ENCODE data around the gene CD93.

The CD93 gene

DNA sequence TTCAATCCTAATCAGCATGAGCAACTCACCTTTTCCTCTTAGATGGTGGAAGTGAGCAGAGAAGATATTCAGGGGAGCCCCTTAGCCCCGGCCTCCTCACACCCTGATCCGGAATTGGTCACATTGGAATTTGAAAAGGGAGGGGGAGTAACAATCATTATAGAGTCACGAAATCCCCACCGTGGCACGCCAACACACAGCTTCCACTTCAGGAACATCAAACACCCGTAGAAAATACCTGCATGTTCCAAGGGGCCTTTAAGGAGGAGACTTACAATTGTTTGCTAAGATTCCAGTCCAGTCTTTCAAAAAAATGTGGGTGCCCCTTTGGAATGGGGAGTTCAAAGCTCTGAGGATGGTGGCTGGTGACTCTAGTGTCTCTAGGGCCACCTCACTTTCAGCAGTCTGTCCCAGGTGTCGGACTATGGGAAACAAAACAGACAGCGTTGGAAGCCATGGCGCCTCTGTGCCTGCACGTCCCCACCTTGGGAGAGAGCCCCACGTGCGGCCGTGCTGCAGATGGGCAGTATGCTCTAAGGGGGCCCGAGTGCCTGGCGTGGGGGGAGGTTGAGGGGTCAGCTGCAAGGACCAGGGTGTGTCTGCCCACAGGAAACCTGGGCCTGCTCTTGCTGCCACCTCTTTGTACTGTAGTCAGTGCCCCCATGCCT is 2.4 kb downstream of the CD93 start:
- no peak for DNase-seq (ENCODE audit: low spot score)

DNA sequence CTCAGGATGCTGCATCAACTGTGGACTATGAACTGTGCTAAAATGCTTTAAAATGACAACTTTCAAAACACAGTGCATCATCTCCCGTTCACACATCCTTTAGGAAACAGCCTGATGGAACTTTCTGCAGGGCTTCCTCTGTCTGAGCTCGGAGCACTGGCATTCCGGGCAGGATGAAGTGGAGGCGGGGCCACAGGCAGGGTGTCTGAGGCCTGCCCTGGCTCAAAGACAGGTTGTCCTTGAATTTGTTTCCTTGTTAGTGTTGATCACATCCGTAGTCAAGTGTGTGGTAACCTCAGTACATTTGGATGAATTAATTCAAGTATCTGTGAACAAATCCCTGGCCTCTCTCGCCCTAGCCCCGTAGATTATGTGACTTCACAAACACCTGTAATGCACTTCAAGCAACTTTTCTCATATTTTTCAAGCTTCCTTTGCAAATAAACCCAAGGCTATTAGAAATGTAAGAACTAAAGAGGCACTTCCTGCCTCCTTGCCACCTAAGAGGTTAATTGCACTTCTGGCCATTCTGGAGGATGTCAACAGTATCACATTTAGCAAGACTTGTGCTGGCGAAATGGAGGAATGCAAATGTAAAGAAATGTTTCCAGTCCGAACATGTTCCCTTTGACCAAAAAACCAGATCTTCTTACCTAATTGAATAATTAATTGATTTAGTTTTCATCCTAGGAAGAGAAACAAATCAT is 3.1 kb downstream of the CD93 start:
- no peak for DNase-seq (ENCODE audit: low spot score)

DNA sequence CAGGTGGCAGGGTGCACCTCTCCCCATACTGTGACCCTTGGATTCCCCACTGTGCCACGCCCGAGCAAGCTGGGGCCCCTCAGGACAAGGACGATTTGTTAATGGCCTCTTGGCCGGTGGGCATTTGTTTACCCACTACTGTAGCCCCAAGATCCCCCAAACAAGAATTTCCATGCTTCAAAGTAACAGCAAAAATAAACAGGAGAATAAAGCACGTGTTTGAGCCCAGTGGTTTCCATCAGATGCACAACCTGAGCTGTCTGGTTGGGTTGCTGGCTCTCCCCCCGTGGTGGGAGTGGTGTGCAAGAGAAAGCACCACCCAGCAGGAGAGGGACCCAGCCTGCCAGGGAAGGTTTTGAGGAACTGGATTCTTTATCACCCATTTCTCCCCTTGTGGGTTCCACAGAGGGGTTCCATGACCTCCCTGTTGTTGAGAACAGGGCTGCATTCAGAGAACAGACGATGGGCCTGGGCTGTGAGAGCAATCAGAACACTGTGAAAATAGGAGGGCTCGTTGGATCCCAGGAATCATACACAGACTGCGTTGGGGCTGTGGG is 4.8 kb downstream of the CD93 start:
- DNase-seq (ENCODE audit: low spot score), result no peak

DNA sequence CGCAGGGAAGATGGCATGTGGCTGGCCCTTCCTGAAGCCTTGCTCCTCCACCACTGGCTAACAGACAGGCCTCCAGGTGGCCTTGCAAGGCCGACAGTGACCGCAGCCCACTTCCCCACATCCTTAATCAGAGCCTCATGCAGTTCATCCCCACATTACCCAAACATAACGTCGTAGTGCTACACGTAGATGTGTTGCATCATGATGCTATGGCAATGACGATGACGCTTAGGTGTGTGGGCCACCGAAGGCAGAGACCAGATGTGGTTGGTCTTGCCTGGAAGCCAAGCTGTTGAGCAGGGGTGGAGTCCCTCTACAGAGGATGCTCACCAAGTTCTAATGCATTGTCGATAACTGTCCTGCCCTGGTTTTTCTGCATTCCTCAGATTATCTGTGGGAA is 5.6 kb downstream of the CD93 start:
- no peak for DNase-seq (ENCODE audit: low spot score)

DNA sequence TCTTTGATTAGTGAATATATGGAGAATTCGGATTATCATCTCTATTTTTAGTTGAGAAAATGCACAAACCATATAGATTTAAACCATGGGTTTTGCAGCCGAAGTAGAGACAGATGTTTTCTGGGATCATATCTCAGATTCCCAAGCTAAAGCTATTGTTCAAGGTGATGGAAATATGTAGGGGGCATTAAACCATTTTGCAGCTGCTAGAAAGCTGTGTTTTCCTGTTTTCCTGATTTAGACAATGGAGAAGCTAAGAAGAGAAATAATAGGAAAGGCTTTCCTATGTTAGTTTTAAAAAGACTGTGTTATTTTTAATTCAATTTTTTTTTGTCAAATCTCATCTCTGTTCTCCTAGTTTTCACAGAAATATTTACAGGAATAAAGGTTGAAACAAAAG is 6.2 kb downstream of the CD93 start:
- no peak for DNase-seq (ENCODE audit: low spot score)

DNA sequence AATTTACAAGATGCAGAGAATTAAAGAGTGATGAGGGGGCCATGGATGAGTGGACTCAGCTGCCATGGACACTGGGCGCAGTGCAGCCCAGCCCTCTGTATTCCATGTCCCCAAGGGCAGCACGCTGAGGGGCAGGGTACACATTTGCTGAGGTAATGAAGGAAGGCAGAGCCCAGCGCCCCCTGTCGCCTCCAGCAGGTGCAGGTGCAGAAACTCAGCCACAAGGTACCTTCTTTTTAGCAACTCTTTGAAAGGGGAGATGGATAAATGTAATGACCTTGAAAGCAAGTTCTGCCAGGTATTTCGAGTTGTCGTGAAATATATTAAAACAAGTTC is 7.1 kb downstream of the CD93 start:
- DNase-seq (ENCODE audit: low spot score), result no peak

DNA sequence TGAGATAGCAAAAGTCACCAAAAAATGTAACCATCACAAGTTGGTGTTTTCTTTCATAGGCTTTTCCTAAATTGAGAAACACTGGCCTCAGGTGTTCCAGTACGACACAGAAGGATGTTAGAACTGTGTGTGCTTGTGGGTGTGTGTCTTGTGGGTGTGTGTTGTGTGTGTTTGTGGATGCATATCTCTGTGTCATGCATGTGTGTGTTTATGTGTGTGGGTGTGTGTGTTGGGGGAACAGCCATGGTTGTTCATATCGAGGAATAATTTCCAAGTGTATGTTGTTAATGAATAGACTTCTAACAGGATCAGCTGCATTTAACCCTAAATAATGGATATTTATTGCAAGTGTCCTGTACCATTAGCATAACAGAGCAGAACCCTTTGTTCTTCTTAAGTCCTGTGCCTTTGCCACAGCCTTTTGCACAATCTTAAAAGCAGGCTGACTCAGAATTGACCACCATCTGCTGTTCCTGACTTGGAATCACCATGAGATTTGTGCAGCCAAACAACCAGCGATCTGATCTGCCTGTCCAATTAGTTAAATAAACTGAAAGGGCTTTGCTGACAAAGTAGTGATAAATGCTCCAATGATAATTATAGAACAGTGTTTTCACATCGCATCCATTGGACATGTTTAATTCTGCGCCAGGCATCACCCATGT is 7.6 kb downstream of the CD93 start:
- no peak for DNase-seq (ENCODE audit: low spot score)

DNA sequence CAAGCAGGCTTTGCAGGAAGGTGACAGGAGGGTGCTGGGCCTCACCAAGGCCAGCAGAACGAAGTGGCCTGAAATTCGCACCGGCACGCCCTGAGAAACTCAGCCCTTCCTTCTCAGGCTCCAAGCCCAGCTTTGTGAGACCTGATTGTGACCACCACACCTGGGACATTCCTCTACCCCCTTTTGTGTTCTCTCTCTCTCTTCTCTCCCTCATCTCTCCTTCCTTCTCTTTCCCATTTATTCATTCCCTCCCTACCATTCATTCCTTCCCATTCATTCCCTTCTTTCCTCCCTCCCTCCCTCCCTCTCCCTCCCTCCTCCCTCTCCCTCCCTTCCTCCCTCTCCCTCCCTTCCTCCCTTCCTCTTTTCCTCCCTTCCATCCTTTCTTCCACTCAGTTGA is 8.8 kb downstream of the CD93 start:
- DNase-seq (ENCODE audit: low spot score), result no peak

DNA sequence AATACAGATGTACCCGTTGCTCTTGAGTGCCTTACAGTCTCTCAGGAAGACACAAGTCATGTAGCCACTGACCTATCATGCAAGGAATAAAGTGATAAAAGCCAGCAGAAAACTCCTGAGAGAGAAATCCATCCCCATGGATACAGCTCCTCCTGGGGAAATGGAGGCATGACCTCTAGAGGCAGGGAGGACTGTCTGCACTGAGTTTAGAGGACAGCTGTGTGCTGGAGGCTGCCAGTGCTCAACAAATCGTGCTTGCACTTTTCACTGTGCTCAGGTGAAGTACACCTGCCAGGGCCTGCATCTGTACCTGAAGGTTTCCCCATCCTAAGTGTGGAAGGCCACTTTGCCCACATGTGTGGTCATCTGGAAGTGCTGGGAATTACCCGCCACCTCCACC is 12.1 kb downstream of the CD93 start:
- no peak for DNase-seq (ENCODE audit: low spot score)

DNA sequence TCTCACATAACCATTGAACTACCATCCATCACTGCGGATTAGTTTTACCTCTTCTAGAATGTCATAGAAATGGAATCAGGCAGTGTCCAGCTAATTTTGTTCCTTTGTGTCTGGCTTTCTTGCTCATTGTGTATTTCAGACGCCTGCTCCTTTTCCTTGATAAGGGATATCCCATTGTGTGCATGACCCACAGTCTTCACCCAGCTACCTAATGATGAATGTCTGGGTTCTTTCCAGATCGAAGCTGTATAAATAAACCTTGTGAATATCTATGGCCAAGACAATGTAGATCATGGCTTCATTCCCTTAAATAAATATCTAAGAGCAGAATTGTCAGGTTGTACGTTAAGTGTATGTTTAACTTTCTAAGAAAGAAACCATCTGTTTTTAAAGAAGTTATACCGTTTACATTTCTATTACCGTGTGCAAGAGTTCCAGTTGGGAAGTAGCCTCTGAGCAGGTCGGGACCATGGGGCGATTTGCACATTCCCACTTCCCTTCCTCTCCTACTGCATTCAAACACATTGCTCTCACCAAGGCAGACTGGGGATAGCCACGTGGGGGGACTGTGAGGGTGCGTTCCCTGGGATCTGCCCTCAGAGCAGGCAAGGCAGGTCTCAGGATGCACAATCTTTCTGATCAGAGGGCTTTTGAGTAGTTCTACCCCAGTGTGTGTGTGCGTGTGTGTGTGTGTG is 13.1 kb downstream of the CD93 start:
- no peak for DNase-seq (ENCODE audit: low spot score)

DNA sequence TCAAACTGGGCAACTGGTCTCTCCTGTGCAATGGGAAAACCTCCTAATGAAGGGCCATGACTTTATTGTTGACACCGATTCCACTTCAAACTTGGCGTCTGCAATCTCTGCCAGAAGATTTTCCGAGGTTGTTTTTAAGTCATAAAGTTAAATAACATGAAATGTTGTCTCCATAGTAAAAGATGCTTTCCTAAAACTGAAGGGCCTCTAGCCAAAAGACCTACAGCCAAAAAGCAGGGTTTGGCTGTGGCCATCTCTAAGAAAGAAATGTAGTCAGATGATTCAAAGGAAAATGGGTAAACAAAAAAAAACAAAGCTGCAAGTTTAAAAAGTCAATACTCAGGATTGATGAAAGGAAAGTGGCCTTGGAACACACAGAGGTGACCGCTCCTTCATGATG is 14.1 kb downstream of the CD93 start:
- DNase-seq (ENCODE audit: low spot score), result no peak

DNA sequence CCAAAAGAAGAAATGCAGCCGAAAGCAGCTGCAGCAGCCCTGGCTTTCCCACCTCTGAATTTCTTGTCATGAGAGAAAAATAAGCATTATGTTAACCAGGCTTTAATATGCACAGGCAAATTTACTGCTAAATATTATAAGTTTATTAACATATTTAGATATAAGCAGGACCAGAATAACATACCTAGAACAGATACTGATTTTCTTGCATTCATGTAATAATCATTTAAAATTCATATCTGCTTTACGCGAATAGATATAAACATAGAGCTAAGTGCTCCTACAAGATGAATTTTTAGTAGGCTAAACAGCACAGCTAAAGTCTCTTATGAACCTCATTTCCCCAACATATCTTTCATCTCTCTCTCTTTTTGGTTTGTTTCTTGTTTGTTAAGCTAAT is 14.7 kb downstream of the CD93 start:
- DNase-seq (ENCODE audit: low spot score), result no peak

DNA sequence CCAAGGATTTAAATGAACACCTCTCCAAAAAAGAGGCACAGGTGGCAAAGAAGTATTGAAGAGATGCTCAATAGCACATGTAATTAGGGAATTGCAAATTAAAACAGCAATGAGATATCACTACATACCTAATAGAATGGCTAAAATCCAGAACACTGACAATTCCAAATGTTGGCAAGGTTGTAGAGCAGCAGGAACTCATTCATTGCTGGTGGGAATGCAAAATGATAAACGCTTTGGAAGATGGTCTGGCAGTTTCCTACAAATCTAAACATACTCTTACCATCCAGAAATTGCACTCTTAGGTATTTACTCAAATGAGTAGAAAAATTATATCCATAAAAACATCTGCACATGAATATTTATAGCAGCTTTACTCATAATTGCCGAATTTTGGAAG is 17.0 kb downstream of the CD93 start:
- no peak for DNase-seq (ENCODE audit: low spot score)

DNA sequence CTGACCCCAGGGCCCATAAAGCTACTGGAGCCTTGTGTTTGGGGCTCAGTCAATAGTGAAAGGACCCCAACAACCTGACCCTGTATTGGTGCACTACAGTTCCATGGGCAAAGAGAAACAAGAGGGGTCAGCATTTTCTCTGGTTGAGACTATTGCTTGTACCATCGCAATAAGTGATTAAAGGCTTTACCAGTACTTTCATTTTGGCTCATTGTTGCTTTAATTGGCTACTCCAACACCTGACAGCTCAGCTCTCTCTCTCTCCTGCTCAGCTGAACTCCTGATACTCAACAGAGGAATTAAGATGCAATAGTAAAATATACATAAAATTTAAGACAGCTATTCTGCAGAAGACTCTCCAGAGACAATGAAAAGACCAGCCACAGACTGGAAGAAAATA is 17.8 kb downstream of the CD93 start:
- no peak for DNase-seq (ENCODE audit: low spot score)

DNA sequence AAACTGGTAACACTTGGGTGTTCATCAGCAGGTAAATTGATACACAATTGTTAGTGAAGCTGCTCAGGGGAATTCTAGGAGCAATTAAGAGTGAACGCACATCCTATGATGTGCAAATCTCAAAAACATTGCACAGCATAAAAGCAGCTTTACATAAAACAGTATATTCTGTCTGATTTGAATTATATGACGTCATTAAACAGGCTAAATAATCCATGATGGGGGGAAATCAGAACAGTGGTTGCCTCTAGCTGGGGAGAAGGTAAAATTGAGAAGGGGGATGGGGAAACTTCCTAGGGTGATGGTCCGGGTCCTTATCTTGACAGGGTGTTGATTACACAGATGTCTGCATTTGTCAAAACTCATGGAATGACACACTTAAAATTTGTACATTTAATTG is 19.4 kb downstream of the CD93 start:
- no peak for DNase-seq (ENCODE audit: low spot score)

DNA sequence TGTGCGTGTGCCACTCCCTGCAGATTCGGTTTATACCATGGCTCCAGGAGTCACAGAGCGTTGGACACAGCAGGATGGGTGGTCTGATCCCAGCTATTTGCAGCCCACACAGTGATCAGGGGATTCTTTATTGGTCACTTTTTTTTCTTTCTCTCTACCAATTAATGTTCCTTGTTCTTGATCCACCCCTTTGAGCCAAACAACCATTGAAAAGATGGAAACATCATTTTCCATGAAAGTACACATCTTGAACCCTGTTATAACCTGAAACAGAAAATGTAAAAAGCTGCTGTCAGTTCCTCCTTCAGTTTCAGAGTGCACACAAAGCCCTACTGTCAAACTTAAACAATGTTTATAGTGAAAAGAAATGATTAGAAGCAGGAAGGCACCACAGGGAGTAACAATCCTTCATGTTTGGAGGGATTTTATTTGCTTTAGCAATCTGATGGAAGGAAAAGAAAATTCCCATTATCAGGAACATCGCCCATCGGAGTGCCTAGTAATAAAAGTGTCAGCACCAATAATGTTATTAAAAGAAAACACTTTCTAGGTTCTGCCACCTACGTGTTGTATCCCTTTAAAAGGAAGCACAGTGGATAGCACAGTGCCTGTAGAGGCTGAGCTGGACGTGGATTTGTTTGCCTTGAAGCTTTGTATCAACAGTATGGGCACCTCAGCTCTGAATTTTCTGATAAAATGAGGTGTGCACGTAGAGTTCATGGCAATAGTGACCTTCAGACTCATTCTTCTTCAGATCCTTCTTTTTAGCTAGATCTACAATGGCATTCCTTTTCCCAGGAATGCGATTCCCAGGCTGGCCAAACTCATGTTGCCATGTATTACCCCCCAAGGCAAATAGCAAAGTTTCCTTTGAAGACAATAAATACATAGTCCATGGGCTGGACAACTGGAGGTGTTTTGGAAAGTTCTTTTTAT is 20.6 kb downstream of the CD93 start:
- DNase-seq (ENCODE audit: low spot score), result no peak

DNA sequence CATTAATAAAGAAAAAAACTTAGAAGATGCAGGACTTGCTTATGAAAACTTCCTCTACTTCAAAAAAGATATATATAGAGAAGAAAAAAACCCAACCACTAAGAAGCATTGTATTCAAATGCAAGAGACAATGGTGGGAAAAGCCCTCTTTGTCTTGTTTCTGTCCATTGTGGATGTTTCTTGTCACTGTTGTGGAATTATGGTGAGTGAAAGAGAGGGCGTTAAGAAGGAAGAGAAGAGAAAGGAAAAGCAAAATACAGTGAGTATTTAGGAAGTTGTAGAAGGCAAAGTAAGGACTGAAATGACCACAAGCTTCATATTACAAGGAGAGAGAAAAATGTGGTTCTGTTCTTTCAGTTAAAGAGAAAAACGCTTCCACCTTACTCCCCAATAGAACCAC is 22.5 kb downstream of the CD93 start:
- DNase-seq (ENCODE audit: low spot score), result no peak

DNA sequence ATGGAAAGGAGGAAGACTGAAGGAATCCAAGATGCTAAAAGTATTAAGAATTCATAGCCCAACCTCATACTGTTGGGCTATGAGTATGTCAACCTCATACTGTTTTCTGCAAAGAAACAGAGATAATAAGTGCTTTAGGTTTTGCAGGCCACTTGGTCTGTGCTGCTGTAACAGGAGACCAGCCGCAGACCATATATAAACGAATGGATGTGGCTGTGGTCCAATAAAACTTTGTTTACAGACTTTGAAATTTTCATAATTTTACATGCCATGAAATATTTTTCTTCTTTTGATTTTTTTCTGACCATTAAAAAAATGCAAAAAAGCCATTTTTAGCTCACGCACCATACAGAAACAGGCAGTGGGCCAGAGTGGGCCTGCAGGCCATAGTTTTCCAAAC is 23.0 kb downstream of the CD93 start:
- DNase-seq (ENCODE audit: low spot score), result no peak

DNA sequence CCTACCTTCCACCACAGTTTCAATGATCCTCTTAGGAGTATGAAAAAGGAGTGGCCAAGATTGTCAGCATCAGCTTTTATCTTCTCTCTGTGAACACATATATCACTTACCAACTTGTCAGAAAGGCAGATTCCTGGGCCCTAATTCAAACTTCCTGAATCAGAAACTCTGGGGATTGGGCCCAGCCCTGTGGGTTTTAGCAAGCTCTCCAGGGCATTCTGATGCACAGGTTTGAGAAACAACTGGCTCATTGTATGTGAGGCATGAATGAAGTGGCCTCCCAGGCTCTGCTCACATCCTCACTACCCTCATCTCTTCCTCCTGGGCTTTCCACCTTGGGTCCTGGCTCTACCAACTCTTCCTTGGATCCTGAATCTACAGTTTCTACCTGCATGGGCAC is 23.5 kb downstream of the CD93 start:
- DNase-seq (ENCODE audit: low spot score), result no peak

DNA sequence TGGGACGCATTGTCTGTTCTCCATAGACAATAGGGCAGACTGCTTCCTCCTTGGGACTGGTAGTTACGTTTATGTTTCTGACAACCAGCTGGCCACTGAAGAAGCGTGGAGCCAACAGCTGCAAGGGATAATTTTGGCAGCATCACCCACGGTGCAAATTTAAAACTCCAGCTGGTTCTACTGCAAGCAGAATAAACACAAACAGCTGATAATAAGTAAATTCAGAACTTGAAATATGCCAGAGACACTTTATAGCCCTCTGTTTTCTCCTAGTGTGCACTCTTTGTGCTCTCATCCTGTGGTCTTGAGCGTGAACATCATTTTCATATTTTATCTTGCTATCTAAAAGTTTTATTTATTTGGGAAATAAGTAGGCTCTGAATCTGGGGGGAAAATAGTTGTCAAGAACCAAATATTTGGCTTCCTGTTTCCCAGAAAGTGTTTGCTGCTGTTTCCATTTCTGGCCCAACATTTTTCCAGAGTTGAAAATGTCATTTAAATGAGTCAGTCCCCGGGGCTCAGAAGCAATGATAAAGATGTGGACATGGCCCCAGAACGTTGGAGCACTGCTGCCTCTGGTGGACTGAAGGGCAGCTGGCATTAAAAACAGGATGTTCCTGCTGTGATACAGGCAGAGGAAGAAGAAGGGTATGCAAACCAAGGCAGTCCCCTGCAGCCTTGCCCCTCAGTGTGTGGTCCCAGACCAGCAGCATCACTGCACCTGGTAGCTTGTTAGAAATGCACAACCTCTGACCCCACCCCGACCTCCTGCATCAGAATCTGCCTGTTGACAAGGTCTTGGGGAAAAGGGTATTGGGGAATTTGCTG is 24.2 kb downstream of the CD93 start:
- no peak for DNase-seq (ENCODE audit: low spot score)

DNA sequence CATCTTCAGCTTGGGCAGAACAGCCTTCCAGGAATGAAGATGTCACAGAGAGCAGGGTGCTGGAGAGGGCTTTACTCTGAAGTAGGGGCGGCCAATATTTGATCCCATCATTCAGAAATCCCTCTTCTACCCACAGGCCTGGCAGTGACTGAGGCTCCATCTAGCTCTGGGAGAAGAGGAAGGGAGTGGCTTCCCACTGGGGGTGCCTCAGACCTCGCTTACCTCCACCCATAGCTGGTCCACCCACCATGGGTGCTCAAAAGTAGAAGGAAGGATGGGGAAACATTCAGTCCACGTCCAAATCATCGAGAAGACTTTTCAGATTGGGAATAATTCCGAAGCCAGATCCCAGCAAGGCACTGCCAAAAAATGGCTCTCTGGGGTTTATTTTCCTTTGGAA is 24.9 kb downstream of the CD93 start:
- no peak for DNase-seq (ENCODE audit: low spot score)

Measured in Ammon's horn (tissue), 1 donor.